ENCODE results near the gene HS6ST3. TPM values are rescaled to one million over a fixed set of nuclear protein-coding genes. Genes with fewer than 3 reads are reported as not detected.

HS6ST3 gene
- total RNA-seq, 1 donor from 2014 or later, result not detected

DNA sequence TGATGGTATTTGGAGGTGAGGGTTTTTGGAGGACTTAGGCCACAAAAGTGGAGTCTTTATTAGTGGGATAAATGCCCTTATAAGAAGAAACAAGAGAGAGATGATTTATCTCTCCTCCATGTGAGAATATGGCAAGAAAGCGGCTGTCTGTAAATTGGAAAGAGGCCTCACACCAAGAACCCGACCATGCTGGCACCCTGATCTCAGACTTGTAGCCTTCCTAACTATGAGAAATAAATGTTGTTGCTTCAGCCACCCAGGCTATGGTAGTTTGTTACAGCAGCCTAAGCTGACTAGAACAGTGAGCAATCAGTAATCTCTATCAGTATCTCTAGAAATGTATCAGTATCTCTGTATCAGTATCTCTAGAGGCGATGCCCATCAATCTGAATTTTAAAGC, 617.2 kb downstream of the HS6ST3 start:
- no peaks in the 10 kb centered on the region for H3K36me3 Mint-ChIP-seq (ENCODE audit: unreplicated experiment)

GRCh38 chr13:96710166-96710862, 620.4 kb downstream of the HS6ST3 start:
- H3K9me3 Mint-ChIP-seq (ENCODE audit: unreplicated experiment), result no peaks in the 10 kb centered on the region
- TF ChIP-seq, protein P1, sequence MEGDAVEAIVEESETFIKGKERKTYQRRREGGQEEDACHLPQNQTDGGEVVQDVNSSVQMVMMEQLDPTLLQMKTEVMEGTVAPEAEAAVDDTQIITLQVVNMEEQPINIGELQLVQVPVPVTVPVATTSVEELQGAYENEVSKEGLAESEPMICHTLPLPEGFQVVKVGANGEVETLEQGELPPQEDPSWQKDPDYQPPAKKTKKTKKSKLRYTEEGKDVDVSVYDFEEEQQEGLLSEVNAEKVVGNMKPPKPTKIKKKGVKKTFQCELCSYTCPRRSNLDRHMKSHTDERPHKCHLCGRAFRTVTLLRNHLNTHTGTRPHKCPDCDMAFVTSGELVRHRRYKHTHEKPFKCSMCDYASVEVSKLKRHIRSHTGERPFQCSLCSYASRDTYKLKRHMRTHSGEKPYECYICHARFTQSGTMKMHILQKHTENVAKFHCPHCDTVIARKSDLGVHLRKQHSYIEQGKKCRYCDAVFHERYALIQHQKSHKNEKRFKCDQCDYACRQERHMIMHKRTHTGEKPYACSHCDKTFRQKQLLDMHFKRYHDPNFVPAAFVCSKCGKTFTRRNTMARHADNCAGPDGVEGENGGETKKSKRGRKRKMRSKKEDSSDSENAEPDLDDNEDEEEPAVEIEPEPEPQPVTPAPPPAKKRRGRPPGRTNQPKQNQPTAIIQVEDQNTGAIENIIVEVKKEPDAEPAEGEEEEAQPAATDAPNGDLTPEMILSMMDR (IDR thresholded peaks at IDR 0.05), result no peak
- H3K4me3 Mint-ChIP-seq (ENCODE audit: unreplicated experiment), result no peak overlapping the region
- H3K27ac Mint-ChIP-seq (ENCODE audit: unreplicated experiment), result no peak overlapping the region
- H3K4me1 Mint-ChIP-seq (ENCODE audit: unreplicated experiment), result no peaks in the 10 kb centered on the region
- no peaks in the 10 kb centered on the region for H3K27me3 Mint-ChIP-seq (ENCODE audit: unreplicated experiment)
- no peaks in the 10 kb centered on the region for H3K36me3 Mint-ChIP-seq (ENCODE audit: unreplicated experiment)
- no peak for DNase-seq (ENCODE audit: extremely low spot score, unreplicated experiment)

More for the DNA sequence above, 617.2 kb downstream of the HS6ST3 start:
- Mint-ChIP-seq H3K27me3 (ENCODE audit: unreplicated experiment) (no peaks in the 10 kb centered on the region), H3K4me3 (ENCODE audit: unreplicated experiment) (no peak overlapping the region), H3K9me3 (ENCODE audit: unreplicated experiment) (no peaks in the 10 kb centered on the region), H3K27ac (ENCODE audit: unreplicated experiment) (no peak overlapping the region), H3K4me1 (ENCODE audit: unreplicated experiment) (no peaks in the 10 kb centered on the region)
- TF ChIP-seq, protein P1 (IDR thresholded peaks at IDR 0.05), result no peak
- no peak for DNase-seq (ENCODE audit: extremely low spot score, unreplicated experiment)

GRCh38 chr13:96720446-96720845, 630.5 kb downstream of the HS6ST3 start:
- H3K9me3 Mint-ChIP-seq (ENCODE audit: unreplicated experiment), result no peaks in the 10 kb centered on the region

DNA sequence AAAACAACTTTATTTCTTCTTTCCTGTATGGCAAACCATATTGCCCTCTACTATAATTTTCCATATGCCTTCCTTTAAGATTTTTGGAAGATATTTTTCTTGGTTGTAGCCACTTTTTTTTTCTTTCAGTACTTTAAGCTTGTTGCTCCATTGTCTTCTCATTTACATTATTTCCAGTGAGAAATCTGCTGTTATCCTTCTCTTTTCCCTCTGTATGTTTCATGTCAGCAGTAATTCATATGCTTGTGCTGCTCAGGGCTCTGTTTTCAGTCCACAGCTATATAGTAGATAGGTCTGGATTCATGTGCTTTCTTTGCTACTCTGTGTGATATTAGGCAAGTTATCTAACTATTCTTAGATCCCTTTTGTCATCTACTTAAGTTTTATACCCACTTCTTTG, 636.7 kb downstream of the HS6ST3 start:
- H3K9me3 Mint-ChIP-seq (ENCODE audit: unreplicated experiment), result peaks cover 16% of the 10 kb centered on the region
- no peak overlapping the region for H3K27ac Mint-ChIP-seq (ENCODE audit: unreplicated experiment)
- no peaks in the 10 kb centered on the region for H3K4me1 Mint-ChIP-seq (ENCODE audit: unreplicated experiment)
- no peaks in the 10 kb centered on the region for H3K36me3 Mint-ChIP-seq (ENCODE audit: unreplicated experiment)
- TF ChIP-seq, protein P1 (IDR thresholded peaks at IDR 0.05), result no peak
- no peak overlapping the region for H3K4me3 Mint-ChIP-seq (ENCODE audit: unreplicated experiment)
- no peak for DNase-seq (ENCODE audit: extremely low spot score, unreplicated experiment)
- H3K27me3 Mint-ChIP-seq (ENCODE audit: unreplicated experiment), result no peaks in the 10 kb centered on the region

More at GRCh38 chr13:96720446-96720845, 630.5 kb downstream of the HS6ST3 start:
- no peak for DNase-seq (ENCODE audit: extremely low spot score, unreplicated experiment)
- TF ChIP-seq, protein P1 (IDR thresholded peaks at IDR 0.05), result no peak
- no peaks in the 10 kb centered on the region for H3K4me1 Mint-ChIP-seq (ENCODE audit: unreplicated experiment)
- no peak overlapping the region for H3K4me3 Mint-ChIP-seq (ENCODE audit: unreplicated experiment)
- H3K27me3 Mint-ChIP-seq (ENCODE audit: unreplicated experiment), result peaks cover 4% of the 10 kb centered on the region
- no peaks in the 10 kb centered on the region for H3K36me3 Mint-ChIP-seq (ENCODE audit: unreplicated experiment)
- no peak overlapping the region for H3K27ac Mint-ChIP-seq (ENCODE audit: unreplicated experiment)

GRCh38 chr13:96728463-96728862, 638.6 kb downstream of the HS6ST3 start:
- TF ChIP-seq, protein P1 (IDR thresholded peaks at IDR 0.05), result no peak
- peaks cover 16% of the 10 kb centered on the region for H3K9me3 Mint-ChIP-seq (ENCODE audit: unreplicated experiment)
- H3K27me3 Mint-ChIP-seq (ENCODE audit: unreplicated experiment), result no peaks in the 10 kb centered on the region
- H3K36me3 Mint-ChIP-seq (ENCODE audit: unreplicated experiment), result no peaks in the 10 kb centered on the region
- H3K4me3 Mint-ChIP-seq (ENCODE audit: unreplicated experiment), result no peak overlapping the region
- DNase-seq (ENCODE audit: extremely low spot score, unreplicated experiment), result no peak
- H3K4me1 Mint-ChIP-seq (ENCODE audit: unreplicated experiment), result no peaks in the 10 kb centered on the region
- H3K27ac Mint-ChIP-seq (ENCODE audit: unreplicated experiment), result no peak overlapping the region
